Aorta (tissue), 5 donors: ENCODE measurements around the gene SPOUT1. TPM values are rescaled to one million over a fixed set of nuclear protein-coding genes. Genes with fewer than 3 reads are reported as not detected.

Experiments used
- ATAC-seq: fragments of 200-7000 bp; cut with Tn5 transposase; one replicate; pipeline ENCODE4 v1.9.1; 2022; ENCODE audit warnings: moderate library complexity; ENCODE audit not compliant: low FRiP score
- DNase-seq, 2 donors: peaks; one replicate each; pipeline ENCODE4 v3.0.0-alpha.2; 2020
- H3K27ac ChIP-seq, 2 donors: one replicate each; pipeline ENCODE4 v1.5.1; 2013; ENCODE audit warnings: low read length in 2 of 2, mild to moderate bottlenecking in 2 of 2, moderate library complexity in 2 of 2, control low read depth in 1 of 2, inconsistent platforms in 1 of 2, low read depth in 1 of 2
- H3K27me3 ChIP-seq, 2 donors: one replicate each; pipeline ENCODE4 v1.6.1; 2013; ENCODE audit warnings: control low read depth in 1 of 2, low read length in 1 of 2, mild to moderate bottlenecking in 1 of 2, moderate library complexity in 1 of 2; ENCODE audit not compliant: insufficient read depth in 2 of 2, control insufficient read depth in 1 of 2
- H3K36me3 ChIP-seq, 2 donors: one replicate each; pipeline ENCODE4 v1.6.1; 2013; ENCODE audit warnings: control low read depth in 1 of 2, low read length in 1 of 2, mild to moderate bottlenecking in 1 of 2; ENCODE audit not compliant: insufficient read depth in 2 of 2, control insufficient read depth in 1 of 2
- H3K4me1 ChIP-seq, 2 donors: one replicate each; pipeline ENCODE4 v1.6.1; 2013; ENCODE audit warnings: low read length in 2 of 2, control low read depth in 1 of 2, mild to moderate bottlenecking in 1 of 2, moderate library complexity in 1 of 2; ENCODE audit not compliant: insufficient read depth in 2 of 2, control insufficient read depth in 1 of 2
- H3K4me3 ChIP-seq, 2 donors: one replicate each; pipeline ENCODE4 v1.5.1; 2013; ENCODE audit warnings: low read length in 2 of 2, control low read depth in 1 of 2, mild to moderate bottlenecking in 1 of 2
- H3K9me3 ChIP-seq: one replicate; pipeline ENCODE4 v1.6.1; 2013; ENCODE audit warnings: mild to moderate bottlenecking, low read length; ENCODE audit not compliant: control insufficient read depth
- WGBS, 2 donors: extraction: QIAGEN DNeasy Blood & Tissue Kit; methylation state at CpG; one replicate each; pipeline ENCODE4 v1.1.7; 2013; 5-methylcytosine and 5-hydroxymethylcytosine counted together
- intact Hi-C, 2 donors: fragments of 100-400 bp; cut with DNase I; formaldehyde crosslinking; loops; one replicate each; pipeline versions ENCODE4 v1.14.2 to v1.15.0; 2022
- polyA plus RNA-seq, 2 donors: library from polyadenylated mRNA; stranded (reverse); fragments of 200-250 nt; gene quantifications; one replicate each; pipeline ENCODE4 v1.2.3, GENCODE V29; 2013
- total RNA-seq, 2 donors: library from RNA; stranded (reverse); fragmentation: NEBNext Ultra II Directional; extraction: Animal tissue kit (Norgen Biotek cat#: 25700); gene quantifications; one replicate each; pipeline ENCODE4 v1.2.1, GENCODE V29; 2021
- donor health status: healthy with polysubstance abuse.
- donor health status: Bipolar disorder and iron deficiency.
- donor health status: DM: no; HTN: no; CAD: no.
- donor health status: DM: no; HTN: no; CAD: no.
- donor health status: DM: yes; HTN: yes; CAD: no.

The SPOUT1 gene
- total and polyA plus RNA-seq, 4 donors, result 14.3 to 40.9 (median 30.7) TPM

GRCh38 chr9:128828267-128828666 is 1.3 kb downstream of the SPOUT1 start:
- Histone ChIP-seq H3K4me1 (no peaks in the 10 kb centered on the region), H3K36me3 (peaks cover 0 to 1% of the 10 kb centered on the region in 2 donors), H3K4me3 (no peak overlapping the region), H3K27me3 (no peaks in the 10 kb centered on the region), H3K9me3 (no peaks in the 10 kb centered on the region), H3K27ac (no peak overlapping the region)
- WGBS, 2 donors, result 90 to 92% methylated on average over 8 of the region's 8 CpGs
- DNase-seq (no peak), ATAC-seq (no peak)
- intact Hi-C loops, result no loop called here

DNA sequence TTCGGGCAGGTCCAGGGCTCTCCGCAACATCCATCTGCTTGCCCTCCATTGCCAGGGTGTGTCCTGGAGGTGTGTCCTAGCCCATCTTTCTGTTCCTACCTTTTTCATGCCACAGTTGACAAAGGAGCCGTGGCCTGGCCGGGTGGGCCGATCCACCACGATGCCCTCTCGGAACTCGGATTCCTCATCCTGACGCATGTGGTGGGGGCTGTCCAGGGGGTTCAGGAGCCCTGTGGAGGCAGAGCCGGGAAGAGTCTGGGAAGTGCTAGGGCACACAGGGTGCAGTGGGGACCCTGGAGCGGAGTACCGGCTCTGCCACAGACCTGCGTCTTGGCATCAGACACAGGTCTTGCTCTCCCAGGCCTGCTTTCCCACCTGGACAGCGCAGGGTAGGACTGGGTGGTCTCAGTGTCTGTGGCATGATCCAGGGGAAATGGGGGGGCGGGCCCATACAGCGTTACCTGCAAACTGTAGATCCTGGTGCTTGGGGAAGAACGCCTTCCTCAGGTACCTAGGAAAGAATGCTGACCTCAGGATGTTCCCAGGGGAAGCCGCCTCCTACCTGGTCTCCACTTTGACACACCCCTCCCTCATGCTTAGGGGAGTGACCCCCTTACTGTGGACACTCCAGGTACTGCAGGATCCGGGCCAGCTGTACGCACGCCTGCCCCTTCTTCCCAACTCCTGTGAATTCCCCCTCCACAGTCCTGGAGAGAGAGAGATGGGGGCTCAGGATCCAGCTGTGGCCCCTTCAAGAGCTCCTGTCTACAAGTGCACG is 3.5 kb downstream of the SPOUT1 start:
- no peak overlapping the region for H3K27ac ChIP-seq
- no peaks in the 10 kb centered on the region for H3K27me3 ChIP-seq
- 91 to 93% methylated on average over 22 of the region's 22 CpGs for WGBS, 2 donors
- H3K4me1 ChIP-seq, result no peaks in the 10 kb centered on the region
- no peaks in the 10 kb centered on the region for H3K9me3 ChIP-seq
- DNase-seq (no peak), ATAC-seq (no peak)
- intact Hi-C loops, result no loop called here
- H3K4me3 ChIP-seq, result no peak overlapping the region
- H3K36me3 ChIP-seq, result peaks cover 0 to 5% of the 10 kb centered on the region in 2 donors

- H3K27me3 ChIP-seq, result no peaks in the 10 kb centered on the region
- no peak for ATAC-seq
- 82 to 86% methylated on average over 7 of the region's 7 CpGs for WGBS, 2 donors
- H3K36me3 ChIP-seq, result peaks cover 0 to 5% of the 10 kb centered on the region in 2 donors
- no peaks in the 10 kb centered on the region for H3K9me3 ChIP-seq
- H3K27ac ChIP-seq, result no peak overlapping the region
- H3K4me1 ChIP-seq, result no peaks in the 10 kb centered on the region
- no peak overlapping the region for H3K4me3 ChIP-seq
- intact Hi-C loops, result no loop called here
- DNase-seq, result no peak
These were observed 4.7 kb downstream of the SPOUT1 start for GRCh38 chr9:128824911-128825310.

DNA sequence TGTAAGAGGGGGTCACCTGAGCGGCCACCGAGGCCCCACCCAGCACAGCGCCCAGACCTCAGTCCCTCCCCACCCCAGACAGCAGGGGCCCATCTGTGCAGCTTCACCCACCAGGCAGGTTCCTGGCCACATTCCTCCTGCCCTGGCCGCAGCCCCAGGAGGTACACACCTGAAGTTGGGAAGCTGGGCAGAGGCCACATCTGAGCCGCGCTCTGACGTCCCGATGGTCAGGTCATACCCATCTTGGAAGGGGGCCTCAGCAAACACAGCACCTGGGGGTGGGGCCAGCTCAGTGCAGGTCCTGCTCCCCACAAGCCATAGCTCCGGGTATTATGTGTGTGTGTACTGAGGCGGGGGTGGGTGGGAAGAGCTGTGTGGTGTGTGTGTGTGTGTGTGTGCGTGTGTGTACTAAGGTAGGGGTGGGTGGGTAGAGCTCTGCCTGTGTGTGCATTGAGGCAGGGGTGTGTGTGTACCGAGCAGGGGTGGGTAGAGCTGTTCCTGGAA is 5.6 kb downstream of the SPOUT1 start:
- no peak overlapping the region for H3K4me3 ChIP-seq
- peaks cover 0 to 5% of the 10 kb centered on the region in 2 donors for H3K36me3 ChIP-seq
- intact Hi-C loops, result no loop called here
- 85 to 88% methylated on average over 12 of the region's 12 CpGs for WGBS, 2 donors
- H3K9me3 ChIP-seq, result no peaks in the 10 kb centered on the region
- no peak overlapping the region for H3K27ac ChIP-seq
- H3K27me3 ChIP-seq, result no peaks in the 10 kb centered on the region
- DNase-seq (no peak), ATAC-seq (no peak)
- H3K4me1 ChIP-seq, result no peaks in the 10 kb centered on the region

- WGBS, 2 donors, result 86 to 87% methylated on average over 17 to 19 of the region's 19 CpGs
- Histone ChIP-seq H3K9me3 (no peaks in the 10 kb centered on the region), H3K4me1 (no peaks in the 10 kb centered on the region), H3K27me3 (no peaks in the 10 kb centered on the region), H3K27ac (no peak overlapping the region), H3K4me3 (no peak overlapping the region), H3K36me3 (peaks cover 0 to 5% of the 10 kb centered on the region in 2 donors)
- ATAC-seq (no peak), DNase-seq (no peak)
- intact Hi-C loops, result no loop called here
These were observed 6.2 kb downstream of the SPOUT1 start for GRCh38 chr9:128823362-128823902.

GRCh38 chr9:128822407-128823042 is 7.1 kb downstream of the SPOUT1 start:
- no peak overlapping the region for H3K27ac ChIP-seq
- H3K36me3 ChIP-seq, result peaks cover 0 to 5% of the 10 kb centered on the region in 2 donors
- DNase-seq, result no peak
- 90 to 93% methylated on average over 20 to 22 of the region's 22 CpGs for WGBS, 2 donors
- H3K4me3 ChIP-seq, result no peak overlapping the region
- no peak for ATAC-seq
- H3K4me1 ChIP-seq, result no peaks in the 10 kb centered on the region
- intact Hi-C loops, result no loop called here
- H3K9me3 ChIP-seq, result no peaks in the 10 kb centered on the region
- no peaks in the 10 kb centered on the region for H3K27me3 ChIP-seq

- DNase-seq (no peak), ATAC-seq (no peak)
- no peaks in the 10 kb centered on the region for H3K9me3 ChIP-seq
- no peak overlapping the region for H3K27ac ChIP-seq
- no peaks in the 10 kb centered on the region for H3K4me1 ChIP-seq
- no peak overlapping the region for H3K4me3 ChIP-seq
- intact Hi-C loops, result no loop called here
- WGBS, 2 donors, result 86 to 87% methylated on average over 16 of the region's 16 CpGs
- no peaks in the 10 kb centered on the region for H3K27me3 ChIP-seq
- peaks cover 0 to 5% of the 10 kb centered on the region in 2 donors for H3K36me3 ChIP-seq
These were observed 7.8 kb downstream of the SPOUT1 start for GRCh38 chr9:128821584-128822406.
